IgD-negative memory B cell (primary cell): ENCODE data around the gene LSM12. TPM values are rescaled to one million over a fixed set of nuclear protein-coding genes. Genes with fewer than 3 reads are reported as not detected.

Experiments used
- H3K27ac Mint-ChIP-seq, 3 donors: one replicate each; pipeline ENCODE4 v1.8.0; 2020 to 2022; ENCODE audit warnings: mild to moderate bottlenecking in 3 of 3, mixed read lengths in 3 of 3, moderate library complexity in 1 of 3
- H3K27me3 Mint-ChIP-seq: one replicate; pipeline ENCODE4 v1.8.0; 2021; ENCODE audit warnings: mixed read lengths
- H3K36me3 Mint-ChIP-seq: one replicate; pipeline ENCODE4 v1.8.0; 2020; ENCODE audit warnings: mild to moderate bottlenecking, mixed read lengths
- H3K4me1 Mint-ChIP-seq, 3 donors: one replicate each; pipeline ENCODE4 v1.8.0; 2020 to 2022; ENCODE audit warnings: mixed read lengths in 3 of 3, mild to moderate bottlenecking in 1 of 3
- H3K4me3 Mint-ChIP-seq, 4 donors: one replicate each; pipeline ENCODE4 v1.8.0; 2020 to 2022; ENCODE audit warnings: mild to moderate bottlenecking in 4 of 4, mixed read lengths in 4 of 4, moderate library complexity in 3 of 4
- H3K9me3 Mint-ChIP-seq, 3 donors: one replicate each; pipeline ENCODE4 v1.8.0; 2020 to 2021; ENCODE audit warnings: mixed read lengths in 3 of 3, mild to moderate bottlenecking in 1 of 3
- polyA plus RNA-seq: library from polyadenylated mRNA; unstranded; fragments of 300-500 nt; fragmentation: Illumina TruSeq; gene quantifications from one replicate; pipeline ENCODE4 v1.2.3, GENCODE V29; 2021

LSM12 gene
- polyA plus RNA-seq, 1 donor from 2014 or later: 73.4 TPM

DNA sequence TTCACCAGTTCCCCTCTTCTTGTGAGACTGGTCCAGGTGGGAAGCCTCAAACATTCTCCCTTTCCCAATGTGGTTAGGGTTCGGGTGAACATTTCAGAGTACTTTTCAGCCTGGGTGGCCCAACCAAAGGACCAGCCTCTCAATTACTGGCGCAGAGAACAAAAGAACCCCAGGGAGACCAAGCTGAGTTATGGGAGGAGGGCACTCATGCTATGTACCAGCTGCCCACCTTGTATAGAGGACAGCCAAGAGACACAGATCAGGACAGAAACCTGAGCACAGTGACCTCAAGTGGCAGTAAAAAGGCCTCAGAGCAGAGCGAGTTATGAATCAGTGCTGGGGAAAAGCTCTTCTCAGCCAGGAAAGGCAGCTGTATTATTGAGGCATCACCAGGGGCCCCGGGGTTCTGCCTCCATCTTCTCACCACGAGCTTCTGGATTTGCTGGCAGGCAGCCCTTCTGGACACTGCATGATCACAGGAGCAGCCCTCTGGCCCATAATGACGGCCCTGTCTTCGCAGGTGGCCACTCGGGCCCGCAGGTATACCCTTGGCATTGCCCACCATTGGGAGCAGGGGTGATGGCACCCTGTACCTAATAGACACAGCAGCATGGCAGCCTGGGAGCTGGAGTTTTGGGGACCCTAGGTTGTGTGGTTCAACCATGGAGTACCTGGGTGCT, 7.9 kb upstream of the LSM12 start:
- H3K4me3 Mint-ChIP-seq: peak overlapping the region in 1 of 4 donors; percentile 43
- peaks cover 18 to 22% (median 19%) of the 10 kb centered on the region in 3 donors for H3K4me1 Mint-ChIP-seq
- H3K27me3 Mint-ChIP-seq: no peaks in the 10 kb centered on the region
- H3K27ac Mint-ChIP-seq: peak overlapping the region in 1 of 3 donors; percentile 39
- H3K36me3 Mint-ChIP-seq: peaks cover 1% of the 10 kb centered on the region
- no peaks in the 10 kb centered on the region for H3K9me3 Mint-ChIP-seq

DNA sequence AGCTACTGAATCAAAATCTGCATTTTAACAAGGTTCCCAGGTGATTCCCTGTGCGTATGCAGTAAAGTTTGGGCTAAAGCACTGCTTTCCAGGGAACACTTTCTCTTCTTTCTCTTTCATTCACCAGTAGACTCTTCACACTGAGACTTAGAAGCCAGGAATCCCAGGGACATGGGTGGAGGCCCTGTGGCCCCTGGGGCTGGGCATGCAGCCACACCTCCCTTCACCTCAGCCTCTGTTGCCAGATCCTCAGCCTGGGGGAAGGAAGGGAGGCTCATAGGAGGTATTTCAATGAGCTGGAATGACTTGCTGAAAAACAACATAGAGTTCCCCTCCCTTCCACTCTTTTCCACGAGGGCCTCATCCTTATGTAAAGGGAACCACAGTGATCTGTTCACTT, 5.3 kb upstream of the LSM12 start:
- peak overlapping the region; percentile 69 to 98 (median 84) for H3K4me3 Mint-ChIP-seq
- H3K27ac Mint-ChIP-seq: peak overlapping the region in 2 of 3 donors; percentile 68 to 89
- H3K4me1 Mint-ChIP-seq: peaks cover 19 to 30% (median 23%) of the 10 kb centered on the region in 3 donors
- H3K36me3 Mint-ChIP-seq: no peaks in the 10 kb centered on the region
- no peaks in the 10 kb centered on the region for H3K9me3 Mint-ChIP-seq
- H3K27me3 Mint-ChIP-seq: no peaks in the 10 kb centered on the region

DNA sequence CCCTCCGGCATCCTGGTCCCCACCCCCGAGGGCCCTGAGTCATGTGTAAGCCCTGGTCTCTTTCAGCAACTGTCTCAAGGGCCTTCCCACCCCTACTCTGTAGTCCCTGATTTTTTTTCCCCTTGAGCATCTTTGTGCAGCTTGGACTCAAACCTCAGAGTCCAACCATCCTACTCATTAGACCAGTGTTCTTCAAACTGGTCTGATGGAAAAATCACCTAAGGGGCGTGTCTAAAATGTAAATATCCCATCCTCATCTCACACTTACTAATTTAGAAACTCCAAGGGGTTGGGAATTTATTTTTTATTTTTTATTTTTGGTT, 4.7 kb upstream of the LSM12 start:
- Mint-ChIP-seq H3K27ac (peak overlapping the region; percentile 89 to 94 (median 92)), H3K9me3 (no peaks in the 10 kb centered on the region), H3K4me1 (peaks cover 22 to 34% (median 25%) of the 10 kb centered on the region in 3 donors), H3K36me3 (no peaks in the 10 kb centered on the region), H3K4me3 (peak overlapping the region; percentile 92 to 98 (median 96)), H3K27me3 (no peaks in the 10 kb centered on the region)

DNA sequence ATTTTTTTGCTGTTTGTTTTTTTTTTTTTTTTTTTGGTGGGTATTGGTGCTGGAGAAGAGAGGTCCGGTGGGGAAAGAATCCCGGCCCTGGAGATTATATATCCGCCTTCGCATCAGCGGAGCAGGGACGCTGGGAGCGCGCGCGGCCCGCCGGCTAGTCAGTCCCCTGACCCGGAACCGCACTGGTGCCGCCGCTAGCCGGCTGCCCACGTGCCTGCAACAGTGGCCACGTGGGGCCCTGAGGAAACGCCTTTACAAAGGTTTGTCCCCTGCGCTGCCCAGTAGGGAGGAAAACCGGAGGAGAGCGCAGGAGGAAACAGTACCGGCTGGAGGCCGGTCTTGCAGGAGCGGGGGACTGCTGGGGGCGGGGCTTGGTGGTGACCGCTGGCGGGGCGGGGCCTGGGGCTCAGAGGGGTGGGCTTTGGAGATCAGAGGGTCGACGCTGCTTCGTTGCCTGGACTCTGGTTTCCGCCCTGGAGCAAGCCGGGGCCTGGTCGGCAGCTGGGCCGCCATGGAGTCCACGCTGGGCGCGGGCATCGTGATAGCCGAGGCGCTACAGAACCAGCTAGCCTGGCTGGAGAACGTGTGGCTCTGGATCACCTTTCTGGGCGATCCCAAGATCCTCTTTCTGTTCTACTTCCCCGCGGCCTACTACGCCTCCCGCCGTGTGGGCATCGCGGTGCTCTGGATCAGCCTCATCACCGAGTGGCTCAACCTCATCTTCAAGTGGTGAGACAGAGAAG, 4.2 kb upstream of the LSM12 start, which contains the start of gene G6PC3:
Gene G6PC3 (plus strand): TSS at position 281 of the 743 bp plus-strand sequence. CDS start 231 bp downstream, at position 512.
- peaks cover 24 to 34% (median 26%) of the 10 kb centered on the region in 3 donors for H3K4me1 Mint-ChIP-seq
- no peaks in the 10 kb centered on the region for H3K36me3 Mint-ChIP-seq
- no peaks in the 10 kb centered on the region for H3K9me3 Mint-ChIP-seq
- peak within 1 kb of the TSS; percentile 92 to 98 (median 96) for H3K4me3 Mint-ChIP-seq
- peak within 1 kb of the TSS; percentile 89 to 94 (median 92) for H3K27ac Mint-ChIP-seq
- no peaks in the 10 kb centered on the region for H3K27me3 Mint-ChIP-seq

DNA sequence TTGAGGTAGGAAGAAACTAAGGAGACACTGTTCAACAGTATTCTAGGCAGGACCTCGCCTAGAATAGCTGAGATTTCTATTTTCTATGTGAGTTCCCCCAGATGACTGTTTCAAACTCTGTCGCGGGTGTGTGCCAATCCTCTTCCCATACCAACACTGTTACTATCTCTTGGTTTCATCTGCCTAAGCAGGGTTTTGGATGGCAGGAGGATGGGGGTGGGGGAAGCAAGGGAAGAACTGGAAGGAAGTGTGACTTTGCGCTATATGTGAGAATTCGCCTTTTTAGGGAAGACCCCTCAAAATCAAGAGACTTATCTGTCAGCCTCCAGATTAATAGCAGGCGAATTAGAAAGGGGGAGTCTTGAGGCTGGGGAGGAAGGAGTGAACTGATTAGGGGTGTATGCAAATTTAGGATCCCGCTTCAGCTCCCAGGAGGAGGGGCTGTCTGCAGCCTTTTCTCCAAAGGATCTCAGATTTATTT, 3.5 kb upstream of the LSM12 start:
- Mint-ChIP-seq H3K9me3 (no peaks in the 10 kb centered on the region), H3K36me3 (no peaks in the 10 kb centered on the region), H3K4me3 (peak overlapping the region; percentile 92 to 98 (median 96)), H3K4me1 (peaks cover 28 to 34% (median 29%) of the 10 kb centered on the region in 3 donors), H3K27me3 (no peaks in the 10 kb centered on the region), H3K27ac (peak overlapping the region; percentile 89 to 94 (median 92))

DNA sequence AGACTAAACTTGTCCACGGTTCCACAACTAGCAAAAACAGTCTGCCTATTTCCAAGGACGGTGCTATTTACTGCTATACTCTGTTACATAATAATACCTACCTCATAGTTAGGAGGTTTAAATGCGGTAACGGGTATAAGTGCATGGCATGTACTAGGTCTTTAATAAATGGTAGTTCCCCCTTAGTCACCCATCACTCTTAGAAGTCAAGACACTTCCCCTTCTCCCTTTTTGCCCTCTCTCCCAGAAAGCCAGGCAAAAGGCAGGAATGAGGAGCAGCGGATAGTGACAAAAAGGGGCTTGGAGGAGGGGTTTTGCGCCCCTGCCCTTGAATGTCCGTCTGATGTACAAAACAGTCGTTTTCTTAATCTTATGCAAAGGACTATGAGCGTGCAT, 1.1 kb upstream of the LSM12 start:
- peak overlapping the region in 1 of 3 donors; percentile 67 for H3K27ac Mint-ChIP-seq
- peaks cover 28 to 43% (median 33%) of the 10 kb centered on the region in 3 donors for H3K4me1 Mint-ChIP-seq
- H3K9me3 Mint-ChIP-seq: no peaks in the 10 kb centered on the region
- H3K36me3 Mint-ChIP-seq: no peaks in the 10 kb centered on the region
- no peaks in the 10 kb centered on the region for H3K27me3 Mint-ChIP-seq
- H3K4me3 Mint-ChIP-seq: peak overlapping the region in 3 of 4 donors; percentile 12 to 91 (median 84)

DNA sequence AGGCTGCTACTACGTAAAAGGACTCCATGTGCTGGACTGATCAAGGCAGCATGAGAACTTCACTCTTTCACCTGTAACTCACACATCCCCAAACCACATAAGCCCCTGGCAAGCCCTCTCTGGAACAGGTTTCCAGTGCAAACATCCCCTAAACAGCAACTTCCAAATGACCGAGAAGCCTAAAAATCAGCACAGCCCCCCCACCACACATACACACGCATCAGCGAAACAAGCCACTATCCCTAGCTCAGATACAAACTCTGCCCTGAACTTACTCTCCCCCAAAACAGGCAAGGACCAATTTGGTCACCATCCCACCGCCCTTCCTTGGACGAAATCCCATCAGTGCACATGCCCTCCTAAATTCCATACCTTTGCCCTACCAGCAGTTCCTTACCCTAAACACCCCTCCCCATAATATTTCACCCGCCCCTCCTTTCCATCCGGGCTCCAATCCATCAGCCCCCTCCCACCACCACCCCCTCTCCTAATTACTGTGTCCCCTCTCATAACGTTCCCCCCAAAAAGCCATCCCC, 735 bp downstream of the LSM12 start:
- peak overlapping the region; percentile 84 to 93 (median 92) for H3K4me3 Mint-ChIP-seq
- H3K9me3 Mint-ChIP-seq: no peaks in the 10 kb centered on the region
- peak overlapping the region; percentile 51 to 96 (median 93) for H3K27ac Mint-ChIP-seq
- no peaks in the 10 kb centered on the region for H3K27me3 Mint-ChIP-seq
- peaks cover 16 to 32% (median 23%) of the 10 kb centered on the region in 3 donors for H3K4me1 Mint-ChIP-seq
- H3K36me3 Mint-ChIP-seq: no peaks in the 10 kb centered on the region

DNA sequence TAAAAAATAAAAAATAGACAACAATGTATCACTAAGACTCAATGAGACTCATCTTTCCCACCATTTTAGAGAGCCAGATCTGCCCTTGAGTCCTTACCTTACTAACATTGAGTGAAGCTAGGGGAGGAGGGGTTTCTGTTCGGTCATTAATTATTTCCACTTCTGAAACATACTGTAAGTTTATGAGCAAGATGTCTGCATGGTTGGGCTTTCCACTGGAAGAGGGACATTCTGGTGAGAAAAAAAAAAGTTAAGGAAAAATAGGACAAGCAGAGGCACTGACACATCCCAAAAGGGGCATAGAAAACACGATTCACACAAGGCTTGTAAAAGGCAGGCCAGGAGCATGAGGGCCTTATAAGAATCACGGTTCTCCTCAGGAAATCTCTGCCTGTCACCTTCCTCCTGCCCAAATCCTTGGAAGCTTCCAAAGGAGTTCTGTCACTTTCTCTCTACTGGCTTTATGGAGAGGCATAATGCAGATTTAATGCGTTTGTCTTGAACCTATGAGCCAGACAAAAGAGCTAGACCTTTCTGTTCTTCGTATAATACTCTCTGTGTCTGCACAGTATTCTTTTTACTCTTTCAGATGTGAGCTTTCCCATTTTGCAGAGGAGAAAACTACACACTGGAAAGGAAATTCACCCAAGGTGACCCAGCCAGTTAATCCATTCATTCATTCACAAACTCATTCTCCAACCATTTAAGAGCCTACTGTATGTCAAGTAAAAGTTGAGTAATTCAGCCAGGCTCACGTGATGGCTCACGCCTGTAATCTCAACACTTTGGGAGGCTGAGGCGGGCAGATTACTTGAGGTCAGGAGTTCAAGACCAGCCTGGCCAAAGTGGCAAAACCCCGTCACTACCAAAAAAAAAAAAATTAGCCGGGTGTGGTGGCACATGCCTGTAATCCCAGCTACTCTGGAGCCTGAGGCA, 2.5 kb downstream of the LSM12 start:
- H3K4me1 Mint-ChIP-seq: peaks cover 14 to 33% (median 26%) of the 10 kb centered on the region in 3 donors
- H3K36me3 Mint-ChIP-seq: peaks cover 3% of the 10 kb centered on the region

DNA sequence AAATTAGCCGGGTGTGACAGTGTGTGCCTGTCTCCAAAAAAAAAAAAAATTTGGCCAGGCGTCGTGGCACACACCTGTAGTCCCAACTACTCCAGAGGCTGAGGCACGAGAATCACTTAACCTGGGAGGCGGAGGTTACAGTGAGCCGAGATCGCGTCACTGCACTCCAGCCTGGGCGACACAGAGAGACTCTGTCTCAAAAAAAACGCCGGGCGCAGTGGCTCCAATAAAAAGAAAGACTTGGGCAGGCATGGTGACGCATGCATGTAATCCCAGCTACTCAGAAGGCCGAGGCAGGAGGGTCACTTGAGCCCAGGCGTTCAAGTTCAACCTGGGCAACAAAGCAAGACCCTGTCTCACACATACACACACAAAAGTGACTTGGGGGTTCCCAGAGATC, 3.6 kb downstream of the LSM12 start:
- Mint-ChIP-seq H3K36me3 (peaks cover 3% of the 10 kb centered on the region), H3K4me1 (peaks cover 17 to 30% (median 26%) of the 10 kb centered on the region in 3 donors), H3K9me3 (no peaks in the 10 kb centered on the region), H3K27me3 (no peaks in the 10 kb centered on the region), H3K27ac (peak overlapping the region in 1 of 3 donors; percentile 53), H3K4me3 (no peak overlapping the region)

More for the DNA sequence above, 2.5 kb downstream of the LSM12 start:
- Mint-ChIP-seq H3K27me3 (no peaks in the 10 kb centered on the region), H3K9me3 (no peaks in the 10 kb centered on the region), H3K4me3 (peak overlapping the region in 2 of 4 donors; percentile 27 to 84), H3K27ac (peak overlapping the region; percentile 71 to 83 (median 77))

DNA sequence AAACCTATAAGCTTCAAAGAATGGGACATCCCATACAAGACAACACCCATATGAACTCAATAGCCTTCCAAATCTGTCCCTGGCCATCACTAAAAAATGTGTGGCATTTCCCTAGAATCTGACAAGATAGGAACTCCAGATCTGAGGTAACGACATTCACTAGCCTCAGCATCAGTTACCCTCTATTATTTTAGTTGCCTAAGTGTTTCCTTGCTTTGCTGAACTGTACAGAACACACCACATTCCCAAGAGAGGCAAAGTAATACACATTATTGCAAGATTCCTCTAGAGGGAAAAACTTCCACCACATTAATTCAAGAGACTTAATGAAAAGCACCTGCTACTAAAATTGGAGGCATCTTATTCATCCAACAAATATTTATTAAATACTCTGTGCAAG, 5.0 kb downstream of the LSM12 start:
- no peak overlapping the region for H3K4me3 Mint-ChIP-seq
- H3K4me1 Mint-ChIP-seq: peaks cover 12 to 22% (median 22%) of the 10 kb centered on the region in 3 donors
- peak overlapping the region in 1 of 3 donors; percentile 25 for H3K27ac Mint-ChIP-seq
- H3K9me3 Mint-ChIP-seq: no peaks in the 10 kb centered on the region
- H3K36me3 Mint-ChIP-seq: peaks cover 3% of the 10 kb centered on the region
- H3K27me3 Mint-ChIP-seq: no peaks in the 10 kb centered on the region

DNA sequence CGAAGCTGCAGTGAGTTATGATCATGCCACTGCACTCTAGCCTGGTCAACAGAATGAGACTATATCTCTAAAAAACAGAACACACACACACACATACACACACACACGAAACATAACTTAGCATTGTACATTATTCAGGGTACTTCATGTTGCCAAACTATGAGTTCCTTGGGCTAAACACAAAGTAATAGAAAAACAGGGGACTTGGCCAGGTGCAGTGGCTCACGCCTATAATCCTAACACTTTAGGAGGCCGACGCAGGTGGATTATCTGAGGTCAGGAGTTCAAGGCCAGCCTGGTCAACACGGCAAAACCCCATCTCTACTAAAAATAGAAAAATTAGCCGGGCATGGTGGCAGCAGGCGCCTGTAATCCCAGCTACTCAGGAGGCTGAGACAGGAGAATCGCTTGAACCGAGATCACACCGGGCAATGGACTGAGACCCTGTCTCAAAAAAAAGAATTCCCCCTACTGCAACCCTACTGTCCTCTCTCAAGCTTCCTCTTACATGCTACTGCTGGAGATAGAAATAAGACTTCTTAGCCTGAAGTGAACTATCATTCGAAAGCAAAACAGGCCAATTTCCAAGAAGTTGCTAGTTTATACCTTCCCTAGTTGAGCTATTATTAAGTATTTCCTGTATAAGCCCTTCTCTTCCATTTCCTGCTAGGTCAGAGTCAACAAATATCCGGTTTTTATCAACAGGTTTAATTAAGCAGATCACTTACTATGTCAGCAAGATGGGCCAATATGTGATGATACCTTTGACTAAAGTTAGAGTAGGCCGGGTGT, 7.2 kb downstream of the LSM12 start:
- Mint-ChIP-seq H3K27ac (peak overlapping the region in 1 of 3 donors; percentile 23), H3K4me3 (no peak overlapping the region), H3K4me1 (peaks cover 7 to 21% (median 16%) of the 10 kb centered on the region in 3 donors), H3K9me3 (no peaks in the 10 kb centered on the region), H3K36me3 (peaks cover 3% of the 10 kb centered on the region), H3K27me3 (no peaks in the 10 kb centered on the region)

DNA sequence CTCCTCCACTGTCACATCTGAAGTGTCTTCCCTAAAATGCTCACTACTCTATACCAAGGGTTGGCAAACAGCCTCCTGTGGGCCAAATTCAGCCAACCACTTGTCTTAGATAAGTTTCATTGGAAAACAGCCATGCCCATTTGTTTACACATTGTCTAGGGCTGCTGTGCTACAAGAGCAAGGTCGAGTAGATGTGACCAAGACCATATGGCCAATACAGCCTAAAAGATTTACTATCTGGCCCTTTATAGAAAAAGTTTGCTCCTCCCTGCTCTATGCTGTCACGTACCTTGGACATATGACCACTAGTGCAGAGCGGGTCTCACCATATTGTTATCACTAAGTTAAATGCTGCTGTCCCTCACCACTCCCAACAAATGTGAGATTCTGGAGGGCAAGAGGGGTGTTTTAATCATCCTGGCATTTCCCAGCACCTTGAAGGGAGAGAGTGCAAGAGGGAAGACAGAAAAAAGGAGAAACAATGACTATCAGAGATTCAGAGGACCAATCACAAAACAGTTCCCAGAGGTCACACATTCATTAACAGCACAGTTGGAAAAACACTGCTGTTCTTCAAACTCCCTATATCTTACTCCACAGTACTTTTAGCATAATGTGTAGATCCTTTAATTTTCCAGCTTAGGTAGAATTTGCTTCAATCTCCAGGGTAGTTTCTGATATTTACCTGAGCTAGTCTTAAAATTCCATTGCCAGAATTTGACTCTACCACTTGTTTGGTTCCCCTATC, 13.2 kb downstream of the LSM12 start:
- Mint-ChIP-seq H3K27ac (peak overlapping the region in 2 of 3 donors; percentile 3 to 64), H3K9me3 (no peaks in the 10 kb centered on the region), H3K4me3 (peak overlapping the region in 1 of 4 donors; percentile 69), H3K36me3 (peaks cover 6% of the 10 kb centered on the region), H3K27me3 (no peaks in the 10 kb centered on the region), H3K4me1 (peaks cover 2 to 6% (median 2%) of the 10 kb centered on the region in 3 donors)
